Esophagus muscularis mucosa (tissue), 3 donors: ENCODE measurements around the gene DNAH14.

Experiments used
- CTCF ChIP-seq, 3 experiments: fragments of 200-600 bp in 2 of 3; fragments of 450-650 bp in 1 of 3; sonication (generic) in 2 of 3; IDR thresholded peaks; one replicate each; pipeline ENCODE4 v1.5.1; 2017 to 2019; ENCODE audit warnings: antibody characterized with exemption in 3 of 3, mild to moderate bottlenecking in 2 of 3, moderate library complexity in 1 of 3
- POLR2A ChIP-seq: fragments of 450-650 bp; IDR thresholded peaks from one replicate; pipeline ENCODE4 v1.6.1; 2017; ENCODE audit warnings: antibody characterized with exemption, moderate library complexity, mild to moderate bottlenecking, low read depth

GRCh38 chr1:225131869-225132268 is 202.4 kb downstream of the DNAH14 start:
- TF ChIP-seq CTCF (IDR thresholded peaks at IDR 0.05) (no peak), POLR2A (no peak)
